HEK293 (cell line): ENCODE measurements around the gene SLC28A1.
A peak's percentile ranks its signal among the peaks of the same experiment; 100 is the strongest.

Experiments used
- CTCF ChIA-PET: fragments of 350-600 bp; formaldehyde crosslinking; extraction: SDS; loops from one replicate; lab custom pipeline; 2021; ENCODE audit warnings: antibody characterized with exemption; lab: Yijun Ruan, JAX
- POLR2A ChIA-PET: fragments of 300-600 bp; formaldehyde crosslinking; extraction: SDS; loops from one replicate; lab custom pipeline; 2020; ENCODE audit warnings: antibody characterized with exemption, inconsistent platforms; lab: Yijun Ruan, JAX
- H3K27ac ChIP-seq: fragments of 200-500 bp; sonication (Bioruptor generic); 2 replicates; pipeline ENCODE4 v1.5.1; 2014; ENCODE audit warnings: low read depth, low read length, control low read depth, inconsistent platforms; ENCODE audit errors: extremely low read depth
- H3K36me3 ChIP-seq, 2 experiments: fragments of 200-500 bp in 1 of 2; sonication (Bioruptor generic) in 1 of 2; 1 replicate in 1 of 2; 2 replicates in 1 of 2; pipeline ENCODE4 v1.5.1; 2014 to 2017; ENCODE audit warnings: inconsistent platforms in 2 of 2, low read length in 2 of 2; ENCODE audit not compliant: control insufficient read depth in 2 of 2, insufficient read depth in 1 of 2
- H3K4me1 ChIP-seq: fragments of 200-500 bp; sonication (Bioruptor generic); 2 replicates; pipeline ENCODE4 v1.5.1; 2014; ENCODE audit warnings: mild to moderate bottlenecking, low read length, inconsistent platforms; ENCODE audit not compliant: control insufficient read depth, insufficient read depth
- H3K4me3 ChIP-seq: 2 replicates; pipeline ENCODE4 v1.5.1; 2011; ENCODE audit warnings: low read depth, mild to moderate bottlenecking, control low read depth, low read length, moderate library complexity
- H3K9me3 ChIP-seq: fragments of 200-500 bp; sonication (Bioruptor generic); 2 replicates; pipeline ENCODE4 v1.5.1; 2014; ENCODE audit warnings: low read depth, low read length, inconsistent platforms; ENCODE audit not compliant: control insufficient read depth, insufficient read depth
- GLI2 ChIP-seq: fragments of 450-650 bp; formaldehyde crosslinking; IDR thresholded peaks from 2 replicates; pipeline ENCODE4; 2017; ENCODE audit warnings: missing biosample characterization, missing genetic modification characterization, low read depth, borderline replicate concordance
- GLIS2 ChIP-seq: fragments of 450-650 bp; formaldehyde crosslinking; IDR thresholded peaks from 2 replicates; pipeline ENCODE4 v1.5.1; 2016; ENCODE audit warnings: missing biosample characterization, missing genetic modification characterization
- HOXA7 ChIP-seq: sonication (generic); formaldehyde crosslinking; IDR thresholded peaks from 2 replicates; pipeline ENCODE4 v1.8.1; 2022; ENCODE audit warnings: missing genetic modification reagents, borderline replicate concordance
- MZF1 ChIP-seq: fragments of 450-650 bp; formaldehyde crosslinking; IDR thresholded peaks from 2 replicates; pipeline ENCODE4 v1.5.1; 2017; ENCODE audit warnings: missing biosample characterization, missing genetic modification characterization, borderline replicate concordance
- PRDM4 ChIP-seq: fragments of 450-650 bp; formaldehyde crosslinking; IDR thresholded peaks from 2 replicates; pipeline ENCODE4 v1.5.1; 2017; ENCODE audit warnings: missing biosample characterization, missing genetic modification characterization
- SCRT2 ChIP-seq: fragments of 450-650 bp; formaldehyde crosslinking; IDR thresholded peaks from 2 replicates; pipeline ENCODE4 v1.5.1; 2016; ENCODE audit warnings: missing biosample characterization, missing genetic modification characterization
- SP2 ChIP-seq: fragments of 450-650 bp; formaldehyde crosslinking; IDR thresholded peaks from 2 replicates; pipeline ENCODE4 v1.5.1; 2016; ENCODE audit warnings: missing biosample characterization, missing genetic modification characterization
- TRIM28 ChIP-seq: IDR thresholded peaks from 2 replicates; pipeline ENCODE4 v1.6.1; 2011; ENCODE audit warnings: low read length, control low read depth, borderline replicate concordance
- ZFHX2 ChIP-seq: fragments of 450-650 bp; formaldehyde crosslinking; conservative IDR thresholded peaks from 2 replicates; pipeline ENCODE4 v1.5.1; 2016; ENCODE audit warnings: missing biosample characterization, missing genetic modification characterization
- ZNF121 ChIP-seq: fragments of 450-650 bp; formaldehyde crosslinking; IDR thresholded peaks from 2 replicates; pipeline ENCODE4 v1.5.1; 2016; ENCODE audit warnings: missing biosample characterization, missing genetic modification characterization
- ZNF146 ChIP-seq: fragments of 450-650 bp; formaldehyde crosslinking; IDR thresholded peaks from 2 replicates; pipeline ENCODE4 v1.5.1; 2016; ENCODE audit warnings: missing biosample characterization, missing genetic modification characterization
- ZNF175 ChIP-seq: fragments of 450-650 bp; formaldehyde crosslinking; IDR thresholded peaks from 2 replicates; pipeline ENCODE4 v1.5.1; 2016; ENCODE audit warnings: missing biosample characterization, missing genetic modification characterization
- ZNF202 ChIP-seq: fragments of 450-650 bp; formaldehyde crosslinking; IDR thresholded peaks from 2 replicates; pipeline ENCODE4 v1.5.1; 2016; ENCODE audit warnings: missing biosample characterization, missing genetic modification characterization, borderline replicate concordance
- ZNF221 ChIP-seq: fragments of 450-650 bp; formaldehyde crosslinking; IDR thresholded peaks from 2 replicates; pipeline ENCODE4 v1.5.1; 2017; ENCODE audit warnings: missing biosample characterization, missing genetic modification characterization, borderline replicate concordance
- ZNF24 ChIP-seq: fragments of 450-650 bp; formaldehyde crosslinking; IDR thresholded peaks from 2 replicates; pipeline ENCODE4 v1.5.1; 2016; ENCODE audit warnings: missing biosample characterization, missing genetic modification characterization
- ZNF398 ChIP-seq: fragments of 450-650 bp; formaldehyde crosslinking; IDR thresholded peaks from 2 replicates; pipeline ENCODE4 v1.5.1; 2017; ENCODE audit warnings: missing biosample characterization, missing genetic modification characterization
- ZNF600 ChIP-seq: fragments of 450-650 bp; formaldehyde crosslinking; IDR thresholded peaks from 2 replicates; pipeline ENCODE4 v1.5.1; 2016; ENCODE audit warnings: missing biosample characterization, missing genetic modification characterization
- ZNF621 ChIP-seq: fragments of 450-650 bp; formaldehyde crosslinking; IDR thresholded peaks from 2 replicates; pipeline ENCODE4 v1.5.1; 2017; ENCODE audit warnings: missing biosample characterization, missing genetic modification characterization
- ZNF664 ChIP-seq: fragments of 450-650 bp; formaldehyde crosslinking; IDR thresholded peaks from 2 replicates; pipeline ENCODE4 v1.5.1; 2016; ENCODE audit warnings: missing biosample characterization, missing genetic modification characterization
- ZNF791 ChIP-seq: fragments of 450-650 bp; formaldehyde crosslinking; IDR thresholded peaks from 2 replicates; pipeline ENCODE4 v1.5.1; 2016; ENCODE audit warnings: missing biosample characterization, missing genetic modification characterization
- ZSCAN23 ChIP-seq: fragments of 450-650 bp; formaldehyde crosslinking; IDR thresholded peaks from 2 replicates; pipeline ENCODE4 v1.5.1; 2016; ENCODE audit warnings: missing biosample characterization, missing genetic modification characterization

The SLC28A1 gene

GRCh38 chr15:84944311-84944710 is 59.8 kb downstream of the SLC28A1 start:
- POLR2A ChIA-PET = no interaction called here

GRCh38 chr15:84944861-84945260 is 60.4 kb downstream of the SLC28A1 start:
- Histone ChIP-seq H3K4me1 (no peaks in the 10 kb centered on the region), H3K36me3 (no peaks in the 10 kb centered on the region), H3K27ac (no peak overlapping the region), H3K9me3 (no peaks in the 10 kb centered on the region), H3K4me3 (no peak overlapping the region)
- POLR2A ChIA-PET = no interaction called here
- CTCF ChIA-PET = interaction anchor here (1.0 to 1.3 kb wide), 2 partner anchors 10 to 99 kb away, joined by 3 to 5 read pairs; no protein-coding TSS in a partner anchor
- 0 out of 2 replicates have a peak, but pooled peaks have one; percentile 11 for TF ChIP-seq PRDM4 (tag by site-specific recombination)
- TF ChIP-seq TRIM28 = no peak
- no peak for TF ChIP-seq GLIS2 (tag by site-specific recombination)
- TF ChIP-seq ZNF791 (tag by site-specific recombination) = no peak

More at GRCh38 chr15:84944311-84944710, 59.8 kb downstream of the SLC28A1 start:
- Histone ChIP-seq H3K4me1 (no peaks in the 10 kb centered on the region), H3K27ac (no peak overlapping the region), H3K36me3 (no peaks in the 10 kb centered on the region), H3K9me3 (no peaks in the 10 kb centered on the region), H3K4me3 (no peak overlapping the region)
- TF ChIP-seq ZFHX2 (tag by site-specific recombination) (no peak), ZSCAN23 (tag by site-specific recombination) (no peak), ZNF121 (tag by site-specific recombination) (no peak), ZNF175 (no peak), ZNF146 (tag by site-specific recombination) (no peak), HOXA7 (CRISPR knock-in tag) (no peak), GLI2 (no peak), MZF1 (tag by site-specific recombination) (no peak), SP2 (tag by site-specific recombination) (no peak), SCRT2 (tag by site-specific recombination) (no peak), ZNF221 (tag by site-specific recombination) (no peak), ZNF664 (tag by site-specific recombination) (no peak), ZNF398 (tag by site-specific recombination) (no peak), ZNF600 (tag by site-specific recombination) (no peak), ZNF621 (tag by site-specific recombination) (no peak), ZNF24 (tag by site-specific recombination) (no peak), ZNF202 (tag by site-specific recombination) (no peak)
- CTCF ChIA-PET = interaction anchor here (0.8 to 1.3 kb wide), 3 partner anchors 11 to 100 kb away, joined by 3 to 5 read pairs (median 3); no protein-coding TSS in a partner anchor
